Measurements from ENCODE around the gene CGB2. TPM values are rescaled to one million over a fixed set of nuclear protein-coding genes. Genes with fewer than 3 reads are reported as not detected.

The CGB2 gene
- total RNA-seq, 2 experiments from 2014 or later: not detected

- Mint-ChIP-seq H3K4me3 (peak overlapping the region; percentile 96), H3K4me1 (ENCODE audit: low read depth) (peaks cover 41% of the 10 kb centered on the region), H3K9me3 (no peaks in the 10 kb centered on the region), H3K27me3 (no peaks in the 10 kb centered on the region), H3K36me3 (peaks cover 18% of the 10 kb centered on the region), H3K27ac (peak overlapping the region; percentile 93)
- POLR2A ChIA-PET: interaction anchor here (0.5 to 2.3 kb wide), 13 partner anchors 8 to 539 kb away, joined by 3 to 7 read pairs (median 4); partner anchors contain the start of genes FTL and NUCB1
- DNase-seq: no peak
- CTCF ChIA-PET: interaction anchor here (0.8 to 2.9 kb wide), 28 partner anchors 9 to 684 kb away, joined by 3 to 41 read pairs (median 6); partner anchors contain the start of genes BAX, FTL, LIN7B and NUCB1
- intact Hi-C loops (cut with micrococcal nuclease): loop anchor here (1.0 to 10.0 kb wide), 5 partner anchors 27 to 197 kb away; partner anchors contain the start of genes CGB2, FTL and SNRNP70
Observed at GRCh38 chr19:48992581-48993174, 39.0 kb upstream of the CGB2 start.

- Mint-ChIP-seq H3K9me3 (no peaks in the 10 kb centered on the region), H3K36me3 (peaks cover 16% of the 10 kb centered on the region), H3K4me1 (ENCODE audit: low read depth) (peaks cover 43% of the 10 kb centered on the region), H3K4me3 (peak within 1 kb of the TSS; percentile 96), H3K27ac (peak within 1 kb of the TSS; percentile 93), H3K27me3 (no peaks in the 10 kb centered on the region)
- peak; percentile 99 for DNase-seq
- intact Hi-C loops (cut with micrococcal nuclease): loop anchor here (1.0 to 10.0 kb wide), 5 partner anchors 28 to 198 kb away; partner anchors contain the start of genes CGB2, FTL and SNRNP70
- POLR2A ChIA-PET: interaction anchor here (0.5 to 2.3 kb wide), 18 partner anchors 9 to 538 kb away, joined by 3 to 7 read pairs (median 3); partner anchors contain the start of genes BAX, FTL and NUCB1
- CTCF ChIA-PET: interaction anchor here (0.6 to 2.9 kb wide), 49 partner anchors 10 to 684 kb away, joined by 3 to 41 read pairs (median 5); partner anchors contain the start of genes BAX, CA11, FTL and LIN7B
Observed at GRCh38 chr19:48993175-48994034, 38.3 kb upstream of the CGB2 start, which contains the start of the genes GYS1 and RUVBL2. GYS1 (minus strand) TSS chr19:48993309; CDS start chr19:48993112, 197 bp downstream. RUVBL2 (plus strand) TSS chr19:48993887; CDS start chr19:48993912, 25 bp downstream.

GRCh38 chr19:48994035-48994386 is 37.7 kb upstream of the CGB2 start:
- intact Hi-C loops (cut with micrococcal nuclease): loop anchor here (10.0 kb wide), 1 partner anchor 91 kb away; the partner anchor contains the start of gene SNRNP70
- no peak for DNase-seq
- H3K9me3 Mint-ChIP-seq: no peaks in the 10 kb centered on the region
- CTCF ChIA-PET: interaction anchor here (0.6 to 2.9 kb wide), 27 partner anchors 10 to 683 kb away, joined by 3 to 41 read pairs (median 5); partner anchors contain the start of genes BAX, FTL, LIN7B and NUCB1
- POLR2A ChIA-PET: interaction anchor here (0.6 to 2.3 kb wide), 10 partner anchors 15 to 255 kb away, joined by 3 to 7 read pairs (median 3); partner anchors contain the start of genes BAX and FTL
- peak overlapping the region; percentile 93 for H3K27ac Mint-ChIP-seq
- peaks cover 43% of the 10 kb centered on the region for H3K4me1 Mint-ChIP-seq (ENCODE audit: low read depth)
- no peaks in the 10 kb centered on the region for H3K27me3 Mint-ChIP-seq
- H3K36me3 Mint-ChIP-seq: peaks cover 18% of the 10 kb centered on the region
- H3K4me3 Mint-ChIP-seq: peak overlapping the region; percentile 96

- CTCF ChIA-PET: interaction anchor here (0.6 to 4.3 kb wide), 10 partner anchors 13 to 202 kb away, joined by 3 to 42 read pairs (median 4); a partner anchor contains a TSS
- H3K27ac Mint-ChIP-seq: no peak overlapping the region
- intact Hi-C loops (cut with micrococcal nuclease): loop anchor here (10.0 kb wide), 1 partner anchor 87 kb away; the partner anchor contains the start of gene SNRNP70
Observed at GRCh38 chr19:48997972-48998371, 33.7 kb upstream of the CGB2 start.

GRCh38 chr19:48999481-49000325 is 32.0 kb upstream of the CGB2 start:
- H3K27me3 Mint-ChIP-seq: no peaks in the 10 kb centered on the region
- intact Hi-C loops (cut with micrococcal nuclease): loop anchor here (10.0 kb wide), 1 partner anchor 85 kb away; the partner anchor contains the start of gene SNRNP70
- peak overlapping the region; percentile 38 for H3K27ac Mint-ChIP-seq
- no peaks in the 10 kb centered on the region for H3K9me3 Mint-ChIP-seq
- DNase-seq: peak; percentile 84
- CTCF ChIA-PET: interaction anchor here (0.6 to 4.3 kb wide), 31 partner anchors 9 to 225 kb away, joined by 3 to 42 read pairs (median 4); partner anchors contain the start of genes CGB7 and HSD17B14
- H3K36me3 Mint-ChIP-seq: peaks cover 27% of the 10 kb centered on the region
- no peak overlapping the region for H3K4me3 Mint-ChIP-seq
- POLR2A ChIA-PET: interaction anchor here (1.1 to 1.2 kb wide), 2 partner anchors 14 to 18 kb away, joined by 3 read pairs; no protein-coding TSS in a partner anchor
- peaks cover 18% of the 10 kb centered on the region for H3K4me1 Mint-ChIP-seq (ENCODE audit: low read depth)

More at GRCh38 chr19:48997972-48998371, 33.7 kb upstream of the CGB2 start:
- Mint-ChIP-seq H3K9me3 (no peaks in the 10 kb centered on the region), H3K4me3 (no peak overlapping the region), H3K4me1 (ENCODE audit: low read depth) (peaks cover 27% of the 10 kb centered on the region), H3K27me3 (no peaks in the 10 kb centered on the region), H3K36me3 (peaks cover 23% of the 10 kb centered on the region)
- peak; percentile 71 for DNase-seq
- POLR2A ChIA-PET: no interaction called here

- Mint-ChIP-seq H3K36me3 (peaks cover 27% of the 10 kb centered on the region), H3K27ac (no peak overlapping the region), H3K9me3 (no peaks in the 10 kb centered on the region), H3K4me3 (no peak overlapping the region), H3K4me1 (ENCODE audit: low read depth) (peaks cover 5% of the 10 kb centered on the region), H3K27me3 (no peaks in the 10 kb centered on the region)
- POLR2A ChIA-PET: no interaction called here
- no peak for DNase-seq
- intact Hi-C loops (cut with micrococcal nuclease): no loop called here
- CTCF ChIA-PET: interaction anchor here (1.1 to 1.3 kb wide), 3 partner anchors 14 to 216 kb away, joined by 3 to 4 read pairs (median 3); no protein-coding TSS in a partner anchor
Observed at GRCh38 chr19:49004133-49004532, 27.6 kb upstream of the CGB2 start.

- ChIA-PET CTCF (interaction anchor here (1.8 kb wide), 1 partner anchor 12 kb away, joined by 5 read pairs; the partner anchor contains the start of genes GYS1 and RUVBL2), POLR2A (no interaction called here)
- Mint-ChIP-seq H3K9me3 (no peaks in the 10 kb centered on the region), H3K27ac (no peak overlapping the region), H3K27me3 (no peaks in the 10 kb centered on the region), H3K36me3 (peaks cover 20% of the 10 kb centered on the region), H3K4me3 (no peak overlapping the region), H3K4me1 (ENCODE audit: low read depth) (no peaks in the 10 kb centered on the region)
- no peak for DNase-seq
- intact Hi-C loops (cut with micrococcal nuclease): no loop called here
Observed at GRCh38 chr19:49004964-49005614, 26.6 kb upstream of the CGB2 start.

GRCh38 chr19:49006905-49007304 is 24.8 kb upstream of the CGB2 start:
- Mint-ChIP-seq H3K27me3 (no peaks in the 10 kb centered on the region), H3K4me1 (ENCODE audit: low read depth) (no peaks in the 10 kb centered on the region), H3K4me3 (no peak overlapping the region), H3K9me3 (no peaks in the 10 kb centered on the region), H3K27ac (no peak overlapping the region), H3K36me3 (peaks cover 20% of the 10 kb centered on the region)
- DNase-seq: no peak
- intact Hi-C loops (cut with micrococcal nuclease): no loop called here
- CTCF ChIA-PET: no interaction called here
- POLR2A ChIA-PET: no interaction called here

- intact Hi-C loops (cut with micrococcal nuclease): no loop called here
- no peaks in the 10 kb centered on the region for H3K27me3 Mint-ChIP-seq
- ChIA-PET CTCF (interaction anchor here (0.8 kb wide), 1 partner anchor 9 kb away, joined by 4 read pairs; no protein-coding TSS in a partner anchor), POLR2A (interaction anchor here (1.1 kb wide), 1 partner anchor 8 kb away, joined by 4 read pairs; no protein-coding TSS in a partner anchor)
- no peak overlapping the region for H3K4me3 Mint-ChIP-seq
- no peaks in the 10 kb centered on the region for H3K9me3 Mint-ChIP-seq
- DNase-seq: no peak
- no peak overlapping the region for H3K27ac Mint-ChIP-seq
- H3K4me1 Mint-ChIP-seq (ENCODE audit: low read depth): no peaks in the 10 kb centered on the region
- H3K36me3 Mint-ChIP-seq: peaks cover 14% of the 10 kb centered on the region
Observed at GRCh38 chr19:49009828-49010227, 21.9 kb upstream of the CGB2 start.

- ChIA-PET CTCF (interaction anchor here (0.8 kb wide), 1 partner anchor 9 kb away, joined by 4 read pairs; no protein-coding TSS in a partner anchor), POLR2A (interaction anchor here (0.5 to 1.1 kb wide), 2 partner anchors 7 to 61 kb away, joined by 3 to 4 read pairs; no protein-coding TSS in a partner anchor)
- no peak overlapping the region for H3K27ac Mint-ChIP-seq
- peaks cover 11% of the 10 kb centered on the region for H3K36me3 Mint-ChIP-seq
- no peaks in the 10 kb centered on the region for H3K4me1 Mint-ChIP-seq (ENCODE audit: low read depth)
- no peak for DNase-seq
- intact Hi-C loops (cut with micrococcal nuclease): no loop called here
- no peaks in the 10 kb centered on the region for H3K27me3 Mint-ChIP-seq
- H3K4me3 Mint-ChIP-seq: no peak overlapping the region
- no peaks in the 10 kb centered on the region for H3K9me3 Mint-ChIP-seq
Observed at GRCh38 chr19:49010453-49010852, 21.2 kb upstream of the CGB2 start.

Measured in activated CD4-positive, alpha-beta memory T cell treated with anti-CD3 and anti-CD28 coated beads for 36 hours (primary cell).